ENCODE results near the gene ATP2C2. TPM values are rescaled to one million over a fixed set of nuclear protein-coding genes. Genes with fewer than 3 reads are reported as not detected.

Gene ATP2C2
- total and polyA plus RNA-seq, 2 donors (not counting 1 experiment from before 2014, with no cell fraction given): not detected

DNA sequence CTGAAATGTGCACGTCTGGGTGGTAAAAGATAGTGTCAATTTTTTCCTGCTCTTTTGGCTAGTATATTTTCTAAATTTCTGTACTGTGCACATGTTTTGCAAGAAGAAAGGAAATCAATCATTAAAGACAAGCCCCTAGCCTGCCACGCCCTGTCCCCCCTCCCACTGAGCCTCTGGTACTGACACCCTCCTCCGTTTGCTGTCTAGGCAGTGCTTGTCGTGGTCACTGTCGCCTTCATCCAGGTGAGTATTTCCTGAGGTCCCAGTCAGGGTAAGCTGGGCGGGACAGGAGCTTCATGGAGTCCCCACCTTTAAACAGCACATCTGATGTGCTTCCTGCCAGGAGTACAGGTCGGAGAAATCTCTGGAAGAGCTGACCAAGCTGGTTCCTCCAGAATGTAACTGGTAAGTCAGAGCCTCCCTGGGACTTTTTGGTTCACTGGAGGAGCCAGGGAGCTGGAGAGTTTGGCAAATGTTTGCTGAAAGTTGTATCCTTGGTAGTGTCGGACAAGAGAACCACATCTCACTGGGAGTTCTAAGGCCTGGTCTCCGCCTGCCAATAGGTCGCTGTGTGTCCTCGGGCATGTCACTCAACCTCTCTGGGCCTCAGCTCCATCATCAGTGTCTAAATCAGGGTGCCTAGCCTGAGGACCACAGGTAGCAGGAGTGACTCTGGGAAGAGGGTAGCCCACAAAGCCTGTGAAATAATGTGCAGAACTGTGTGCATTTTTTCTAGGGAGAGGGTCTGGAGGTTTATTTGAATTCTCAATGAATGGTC is 42.2 kb downstream of the ATP2C2 start:
- Histone ChIP-seq H4K20me1 (ENCODE audit: control insufficient read depth, extremely low read depth, insufficient read depth, low read length) (no peaks in the 10 kb centered on the region), H3K4me1 (ENCODE audit: control insufficient read depth, extremely low read depth, insufficient read depth, low read length) (no peaks in the 10 kb centered on the region), H3K27me3 (ENCODE audit: control insufficient read depth, insufficient read depth, low read length) (peaks cover 8% of the 10 kb centered on the region), H3K9me3 (ENCODE audit: control insufficient read depth, insufficient read depth, low read depth, low read length) (no peaks in the 10 kb centered on the region), H2AFZ (ENCODE audit: low read length) (no peak overlapping the region), H3K27ac (ENCODE audit: insufficient read depth, low read length) (no peak overlapping the region), H3K4me2 (ENCODE audit: extremely low read depth, insufficient read depth, low read length) (no peak overlapping the region), H3K4me3 (replicated peaks in 1 of 4; ENCODE audit: control extremely low read depth in 1 of 4, insufficient read depth in 1 of 4, low read depth in 3 of 4, low read length in 4 of 4) (no peak overlapping the region), H3K79me2 (ENCODE audit: control insufficient read depth, insufficient read depth, low read length) (no peaks in the 10 kb centered on the region), H3K9ac (ENCODE audit: insufficient read depth, low read length) (no peak overlapping the region), H3K36me3 (ENCODE audit: control insufficient read depth, insufficient read depth, low read length) (no peaks in the 10 kb centered on the region)
- DNase-seq (ENCODE audit: low read depth in 2 of 2): no peak
- no peak for TF ChIP-seq EZH2 (IDR thresholded peaks at IDR 0.05; ENCODE audit: low read length, missing control alignments)
- TF ChIP-seq, protein P1, sequence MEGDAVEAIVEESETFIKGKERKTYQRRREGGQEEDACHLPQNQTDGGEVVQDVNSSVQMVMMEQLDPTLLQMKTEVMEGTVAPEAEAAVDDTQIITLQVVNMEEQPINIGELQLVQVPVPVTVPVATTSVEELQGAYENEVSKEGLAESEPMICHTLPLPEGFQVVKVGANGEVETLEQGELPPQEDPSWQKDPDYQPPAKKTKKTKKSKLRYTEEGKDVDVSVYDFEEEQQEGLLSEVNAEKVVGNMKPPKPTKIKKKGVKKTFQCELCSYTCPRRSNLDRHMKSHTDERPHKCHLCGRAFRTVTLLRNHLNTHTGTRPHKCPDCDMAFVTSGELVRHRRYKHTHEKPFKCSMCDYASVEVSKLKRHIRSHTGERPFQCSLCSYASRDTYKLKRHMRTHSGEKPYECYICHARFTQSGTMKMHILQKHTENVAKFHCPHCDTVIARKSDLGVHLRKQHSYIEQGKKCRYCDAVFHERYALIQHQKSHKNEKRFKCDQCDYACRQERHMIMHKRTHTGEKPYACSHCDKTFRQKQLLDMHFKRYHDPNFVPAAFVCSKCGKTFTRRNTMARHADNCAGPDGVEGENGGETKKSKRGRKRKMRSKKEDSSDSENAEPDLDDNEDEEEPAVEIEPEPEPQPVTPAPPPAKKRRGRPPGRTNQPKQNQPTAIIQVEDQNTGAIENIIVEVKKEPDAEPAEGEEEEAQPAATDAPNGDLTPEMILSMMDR (conservative IDR thresholded peaks at IDR 0.05 in 1 of 2, IDR thresholded peaks at IDR 0.05 in 1 of 2; ENCODE audit: low read depth in 1 of 2, low read length in 2 of 2): no peak

DNA sequence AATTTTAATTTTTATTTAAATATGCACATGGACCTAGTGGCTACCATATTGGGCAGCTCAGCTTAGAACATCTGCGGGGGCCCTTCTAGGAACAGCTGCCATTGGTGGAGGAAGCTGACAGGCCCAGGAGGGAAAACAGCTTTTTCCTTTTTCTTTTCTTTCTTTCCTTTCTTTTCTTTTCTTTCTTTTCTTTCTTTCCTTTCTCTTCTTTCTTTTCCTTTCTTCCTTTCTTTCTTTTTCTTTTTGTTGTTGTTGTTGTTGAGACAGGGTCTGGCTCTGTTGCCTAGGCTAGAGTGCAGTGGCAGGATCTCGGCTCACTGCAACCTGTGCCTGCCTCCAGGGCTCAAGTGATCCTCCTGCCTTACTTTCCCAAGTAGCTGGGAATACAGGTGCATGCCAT is 43.4 kb downstream of the ATP2C2 start:
- TF ChIP-seq, protein P1 (conservative IDR thresholded peaks at IDR 0.05 in 1 of 2, IDR thresholded peaks at IDR 0.05 in 1 of 2; ENCODE audit: low read depth in 1 of 2, low read length in 2 of 2): no peak
- TF ChIP-seq EZH2 (IDR thresholded peaks at IDR 0.05; ENCODE audit: low read length, missing control alignments): no peak
- H3K4me3 ChIP-seq (replicated peaks in 1 of 4; ENCODE audit: control extremely low read depth in 1 of 4, insufficient read depth in 1 of 4, low read depth in 3 of 4, low read length in 4 of 4): no peak overlapping the region
- H3K9me3 ChIP-seq (ENCODE audit: control insufficient read depth, insufficient read depth, low read depth, low read length): no peaks in the 10 kb centered on the region
- no peaks in the 10 kb centered on the region for H3K36me3 ChIP-seq (ENCODE audit: control insufficient read depth, insufficient read depth, low read length)
- H2AFZ ChIP-seq (ENCODE audit: low read length): no peak overlapping the region
- no peak for DNase-seq (ENCODE audit: low read depth in 2 of 2)
- H3K4me2 ChIP-seq (ENCODE audit: extremely low read depth, insufficient read depth, low read length): no peak overlapping the region
- H4K20me1 ChIP-seq (ENCODE audit: control insufficient read depth, extremely low read depth, insufficient read depth, low read length): no peaks in the 10 kb centered on the region
- H3K79me2 ChIP-seq (ENCODE audit: control insufficient read depth, insufficient read depth, low read length): no peaks in the 10 kb centered on the region
- peaks cover 14% of the 10 kb centered on the region for H3K27me3 ChIP-seq (ENCODE audit: control insufficient read depth, insufficient read depth, low read length)
- no peak overlapping the region for H3K9ac ChIP-seq (ENCODE audit: insufficient read depth, low read length)
- no peak overlapping the region for H3K27ac ChIP-seq (ENCODE audit: insufficient read depth, low read length)
- no peaks in the 10 kb centered on the region for H3K4me1 ChIP-seq (ENCODE audit: control insufficient read depth, extremely low read depth, insufficient read depth, low read length)

- H3K4me2 ChIP-seq (ENCODE audit: extremely low read depth, insufficient read depth, low read length): no peak overlapping the region
- no peak for DNase-seq (ENCODE audit: low read depth in 2 of 2)
- H4K20me1 ChIP-seq (ENCODE audit: control insufficient read depth, extremely low read depth, insufficient read depth, low read length): no peaks in the 10 kb centered on the region
- no peaks in the 10 kb centered on the region for H3K9me3 ChIP-seq (ENCODE audit: control insufficient read depth, insufficient read depth, low read depth, low read length)
- no peak overlapping the region for H3K4me3 ChIP-seq (replicated peaks in 1 of 4; ENCODE audit: control extremely low read depth in 1 of 4, insufficient read depth in 1 of 4, low read depth in 3 of 4, low read length in 4 of 4)
- TF ChIP-seq, protein P1 (conservative IDR thresholded peaks at IDR 0.05 in 1 of 2, IDR thresholded peaks at IDR 0.05 in 1 of 2; ENCODE audit: low read depth in 1 of 2, low read length in 2 of 2): no peak
- TF ChIP-seq EZH2 (IDR thresholded peaks at IDR 0.05; ENCODE audit: low read length, missing control alignments): no peak
- no peak overlapping the region for H3K27ac ChIP-seq (ENCODE audit: insufficient read depth, low read length)
- peaks cover 18% of the 10 kb centered on the region for H3K27me3 ChIP-seq (ENCODE audit: control insufficient read depth, insufficient read depth, low read length)
- no peaks in the 10 kb centered on the region for H3K79me2 ChIP-seq (ENCODE audit: control insufficient read depth, insufficient read depth, low read length)
- H3K36me3 ChIP-seq (ENCODE audit: control insufficient read depth, insufficient read depth, low read length): no peaks in the 10 kb centered on the region
- H3K9ac ChIP-seq (ENCODE audit: insufficient read depth, low read length): no peak overlapping the region
- no peak overlapping the region for H2AFZ ChIP-seq (ENCODE audit: low read length)
- H3K4me1 ChIP-seq (ENCODE audit: control insufficient read depth, extremely low read depth, insufficient read depth, low read length): no peaks in the 10 kb centered on the region
These were observed 43.9 kb downstream of the ATP2C2 start for GRCh38 chr16:84412262-84412661.

Data from fibroblast of lung (primary cell).